GM12874 (cell line): Measurements from ENCODE around the gene HS3ST6.

Source experiments
- CTCF ChIP-seq: IDR thresholded peaks from 2 replicates; pipeline ENCODE4 v1.5.1; 2011; ENCODE audit warnings: low read depth, mild to moderate bottlenecking, control low read depth, low read length, moderate library complexity; ENCODE audit not compliant: insufficient read depth

HS3ST6 gene

GRCh38 chr16:1914988-1915387, 3.2 kb downstream of the HS3ST6 start:
- TF ChIP-seq CTCF = no peak

- no peak for TF ChIP-seq CTCF
These were observed 4.1 kb downstream of the HS3ST6 start for GRCh38 chr16:1914084-1914608.

- TF ChIP-seq CTCF = no peak
These were observed 4.7 kb downstream of the HS3ST6 start for GRCh38 chr16:1913327-1914083.

- TF ChIP-seq CTCF = no peak
These were observed 6.0 kb downstream of the HS3ST6 start for GRCh38 chr16:1912215-1912543.

DNA sequence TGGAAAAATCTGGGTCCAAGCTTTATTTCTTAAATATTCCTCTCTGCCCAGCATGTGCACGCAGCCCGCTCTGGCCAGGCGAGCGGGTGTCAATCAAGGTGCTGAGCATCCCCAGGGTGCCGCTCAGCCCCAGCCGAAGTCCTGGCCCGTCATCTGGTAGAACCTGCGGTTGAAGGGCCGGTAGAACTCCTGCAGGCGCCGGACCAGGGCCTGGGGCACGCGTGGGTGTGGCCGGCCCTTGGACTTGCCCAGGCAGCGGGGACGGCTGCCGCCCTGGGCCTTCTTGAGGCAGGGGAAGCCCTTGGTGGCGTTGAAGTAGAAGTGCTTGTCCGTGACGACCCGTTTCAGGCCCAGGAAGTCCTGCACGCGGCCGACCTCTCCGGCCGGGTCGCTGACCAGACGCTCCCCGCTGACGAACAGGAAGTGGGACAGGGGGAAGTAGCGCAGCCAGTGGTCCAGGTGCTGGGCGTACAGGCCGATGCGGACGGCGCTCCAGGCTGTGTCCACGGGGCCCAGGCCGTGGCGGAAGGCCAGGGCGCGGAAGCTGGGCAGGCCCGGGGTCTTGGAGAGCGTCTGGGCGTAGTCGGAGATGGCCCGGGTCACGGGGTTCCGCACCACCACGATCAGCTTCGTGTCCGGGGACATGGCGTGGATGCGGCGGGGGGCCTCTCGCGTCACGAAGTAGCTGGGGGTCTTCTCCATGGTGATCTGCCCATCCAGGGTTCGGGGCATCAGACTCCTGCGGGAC, 6.6 kb downstream of the HS3ST6 start:
- TF ChIP-seq CTCF = no peak

- no peak for TF ChIP-seq CTCF
These were observed 8.5 kb downstream of the HS3ST6 start for GRCh38 chr16:1909561-1910231.

DNA sequence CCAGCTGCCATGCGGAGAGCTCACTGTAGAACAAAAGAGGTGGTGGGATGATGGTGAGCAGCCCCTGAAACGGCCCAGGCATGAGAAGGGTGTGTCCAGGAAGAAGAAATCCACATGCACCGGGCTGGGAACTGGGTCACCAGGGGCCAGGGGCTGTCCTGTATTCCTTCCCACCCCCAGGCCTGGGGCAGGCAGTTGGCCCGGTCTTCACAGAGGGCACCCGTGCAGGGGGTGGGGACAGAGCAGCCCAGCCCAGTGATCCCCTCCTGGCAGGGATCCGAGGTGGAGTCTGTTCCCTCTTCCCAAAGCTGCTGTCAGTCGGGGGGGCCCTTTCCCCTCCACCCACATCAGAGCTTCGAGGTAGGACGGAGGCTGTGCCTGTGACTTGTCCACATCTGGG, 9.2 kb downstream of the HS3ST6 start:
- no peak for TF ChIP-seq CTCF
